H9 (cell line): Measurements from ENCODE around the gene BCL2L14. TPM values are rescaled to one million over a fixed set of nuclear protein-coding genes. Genes with fewer than 3 reads are reported as not detected.

ENCODE experiments used
- DNase-seq: peaks from one replicate; pipeline ENCODE4 v3.0.0-alpha.2; 2017
- H2AFZ ChIP-seq: one replicate; pipeline ENCODE4 v1.6.1; 2013; ENCODE audit warnings: mild to moderate bottlenecking, low read length, control low read depth, moderate library complexity
- H2AK5ac ChIP-seq: 2 replicates; pipeline ENCODE4 v1.6.1; 2013; ENCODE audit warnings: low read length, control low read depth, mixed read lengths; ENCODE audit not compliant: insufficient read length
- H2BK120ac ChIP-seq: one replicate; pipeline ENCODE4 v1.6.1; 2013; ENCODE audit warnings: low read depth, mild to moderate bottlenecking, low read length, control low read depth, inconsistent platforms; ENCODE audit not compliant: poor library complexity, severe bottlenecking
- H2BK12ac ChIP-seq: 2 replicates; pipeline ENCODE4 v1.6.1; 2013; ENCODE audit warnings: low read length, control low read depth, mixed read lengths, low read depth; ENCODE audit not compliant: insufficient read length
- H2BK15ac ChIP-seq: 2 replicates; pipeline ENCODE4 v1.6.1; 2013; ENCODE audit warnings: low read depth, low read length, control low read depth
- H2BK20ac ChIP-seq: one replicate; pipeline ENCODE4 v1.6.1; 2013; ENCODE audit warnings: low read depth, mild to moderate bottlenecking, low read length, control low read depth, inconsistent platforms; ENCODE audit not compliant: poor library complexity, severe bottlenecking
- H2BK5ac ChIP-seq: 2 replicates; pipeline ENCODE4 v1.6.1; 2013; ENCODE audit warnings: low read length, control low read depth, mixed read lengths; ENCODE audit not compliant: insufficient read length
- H3K14ac ChIP-seq: 2 replicates; pipeline ENCODE4 v1.6.1; 2013; ENCODE audit warnings: low read length, control low read depth; ENCODE audit not compliant: insufficient read depth
- H3K18ac ChIP-seq: 2 replicates; pipeline ENCODE4 v1.6.1; 2013; ENCODE audit warnings: low read depth, mild to moderate bottlenecking, mixed read lengths, low read length, control low read depth; ENCODE audit not compliant: insufficient read length
- H3K23ac ChIP-seq: 2 replicates; pipeline ENCODE4 v1.6.1; 2013; ENCODE audit warnings: low read length, control low read depth, mixed read lengths, low read depth; ENCODE audit not compliant: insufficient read length
- H3K23me2 ChIP-seq: 2 replicates; pipeline ENCODE4 v1.6.1; 2013; ENCODE audit warnings: low read depth, mild to moderate bottlenecking, mixed read lengths, low read length, control low read depth; ENCODE audit not compliant: insufficient read length, poor library complexity, severe bottlenecking
- H3K27ac ChIP-seq: 2 replicates; pipeline ENCODE4 v1.5.1; 2013; ENCODE audit warnings: low read length, control low read depth, mixed read lengths, low read depth; ENCODE audit not compliant: insufficient read length
- H3K27me3 ChIP-seq: 2 replicates; pipeline ENCODE4 v1.6.1; 2013; ENCODE audit warnings: low read length, control low read depth, inconsistent platforms; ENCODE audit not compliant: insufficient read depth
- H3K4ac ChIP-seq: 2 replicates; pipeline ENCODE4 v1.6.1; 2013; ENCODE audit warnings: low read depth, mild to moderate bottlenecking, control low read depth, inconsistent platforms, low read length, moderate library complexity
- H3K4me1 ChIP-seq: 2 replicates; pipeline ENCODE4 v1.6.1; 2013; ENCODE audit warnings: low read length, control low read depth, inconsistent platforms; ENCODE audit not compliant: insufficient read depth
- H3K4me2 ChIP-seq: 2 replicates; pipeline ENCODE4 v1.6.1; 2013; ENCODE audit warnings: low read length, control low read depth, mixed read lengths; ENCODE audit not compliant: insufficient read length, insufficient read depth
- H3K56ac ChIP-seq: 2 replicates; pipeline ENCODE4 v1.6.1; 2013; ENCODE audit warnings: low read depth, mild to moderate bottlenecking, mixed read lengths, low read length, control low read depth; ENCODE audit not compliant: insufficient read length
- H3K79me1 ChIP-seq: 2 replicates; pipeline ENCODE4 v1.6.1; 2013; ENCODE audit warnings: low read depth, mild to moderate bottlenecking, moderate library complexity, low read length, control low read depth, inconsistent platforms; ENCODE audit not compliant: insufficient read depth, poor library complexity, severe bottlenecking
- H3K79me2 ChIP-seq: 2 replicates; pipeline ENCODE4 v1.6.1; 2013; ENCODE audit warnings: low read length, control low read depth, inconsistent platforms; ENCODE audit not compliant: insufficient read depth
- H3K9ac ChIP-seq: 2 replicates; pipeline ENCODE4 v1.6.1; 2013; ENCODE audit warnings: low read length, control low read depth, mixed read lengths; ENCODE audit not compliant: insufficient read length; ENCODE audit errors: extremely low read depth
- H3K9me3 ChIP-seq: one replicate; pipeline ENCODE4 v1.6.1; 2013; ENCODE audit warnings: low read depth, low read length, inconsistent platforms; ENCODE audit not compliant: control insufficient read depth
- H3T11ph ChIP-seq: one replicate; pipeline ENCODE4 v1.6.1; 2013; ENCODE audit warnings: mild to moderate bottlenecking, low read length, control low read depth, inconsistent platforms
- H4K20me1 ChIP-seq: one replicate; pipeline ENCODE4 v1.6.1; 2013; ENCODE audit not compliant: control insufficient read depth, insufficient read length, insufficient read depth
- H4K5ac ChIP-seq: 2 replicates; pipeline ENCODE4 v1.6.1; 2013; ENCODE audit warnings: low read depth, mild to moderate bottlenecking, mixed read lengths, low read length, control low read depth; ENCODE audit not compliant: insufficient read length
- H4K8ac ChIP-seq: replicated peaks from 2 replicates; pipeline ENCODE4 v1.6.1; 2013; ENCODE audit warnings: low read length, control low read depth, mixed read lengths, low read depth; ENCODE audit not compliant: insufficient read length
- H4K91ac ChIP-seq: 2 replicates; pipeline ENCODE4 v1.6.1; 2013; ENCODE audit warnings: low read depth, mild to moderate bottlenecking, moderate library complexity, mixed read lengths, low read length, control low read depth; ENCODE audit not compliant: insufficient read length
- H3K27ac Mint-ChIP-seq, 3 experiments: 2 replicates in 2 of 3; 3 replicates in 1 of 3; pipeline ENCODE4 v1.8.0; 2020 to 2021; ENCODE audit warnings: mixed read lengths in 3 of 3, mild to moderate bottlenecking in 1 of 3, moderate library complexity in 1 of 3
- H3K27me3 Mint-ChIP-seq: 2 replicates; pipeline ENCODE4 v1.8.0; 2021; ENCODE audit warnings: low read depth, mild to moderate bottlenecking, moderate library complexity, mixed read lengths
- H3K36me3 Mint-ChIP-seq, 3 experiments: 2 replicates in 2 of 3; 3 replicates in 1 of 3; pipeline ENCODE4 v1.8.0; 2020 to 2021; ENCODE audit warnings: low read depth in 3 of 3, mixed read lengths in 3 of 3; ENCODE audit not compliant: insufficient read depth in 1 of 3
- H3K4me1 Mint-ChIP-seq, 2 experiments: 2 replicates each; pipeline ENCODE4 v1.8.0; 2020; ENCODE audit warnings: mixed read lengths in 2 of 2
- H3K4me3 Mint-ChIP-seq, 2 experiments: 2 replicates in 1 of 2; 3 replicates in 1 of 2; pipeline ENCODE4 v1.8.0; 2020 to 2021; ENCODE audit warnings: mild to moderate bottlenecking in 2 of 2, mixed read lengths in 2 of 2, moderate library complexity in 1 of 2
- H3K9me3 Mint-ChIP-seq, 2 experiments: 2 replicates in 1 of 2; 3 replicates in 1 of 2; pipeline ENCODE4 v1.8.0; 2020; ENCODE audit warnings: mild to moderate bottlenecking in 2 of 2, mixed read lengths in 2 of 2, moderate library complexity in 1 of 2
- WGBS: extraction: QIAGEN DNeasy Blood & Tissue Kit; methylation state at CpG from one replicate; pipeline ENCODE4 v1.1.7; 2013; ENCODE audit warnings: missing lambda C conversion rate, low lambda C conversion rate, mixed read lengths; ENCODE audit not compliant: insufficient read length; ENCODE audit errors: extremely low coverage; 5-methylcytosine and 5-hydroxymethylcytosine counted together
- total RNA-seq: library from RNA; stranded (reverse); gene quantifications from 2 replicates; pipeline ENCODE4 v1.2.1, GENCODE V29; 2021
- TF ChIP-seq, protein P1 (sequence below): fragments of 200-600 bp; sonication (generic); conservative IDR thresholded peaks from 3 replicates; pipeline ENCODE4 v1.8.0; 2021; ENCODE audit warnings: antibody characterized with exemption, mild to moderate bottlenecking

BCL2L14 gene
- total RNA-seq, 1 experiment from 2014 or later: 0.28 TPM

DNA sequence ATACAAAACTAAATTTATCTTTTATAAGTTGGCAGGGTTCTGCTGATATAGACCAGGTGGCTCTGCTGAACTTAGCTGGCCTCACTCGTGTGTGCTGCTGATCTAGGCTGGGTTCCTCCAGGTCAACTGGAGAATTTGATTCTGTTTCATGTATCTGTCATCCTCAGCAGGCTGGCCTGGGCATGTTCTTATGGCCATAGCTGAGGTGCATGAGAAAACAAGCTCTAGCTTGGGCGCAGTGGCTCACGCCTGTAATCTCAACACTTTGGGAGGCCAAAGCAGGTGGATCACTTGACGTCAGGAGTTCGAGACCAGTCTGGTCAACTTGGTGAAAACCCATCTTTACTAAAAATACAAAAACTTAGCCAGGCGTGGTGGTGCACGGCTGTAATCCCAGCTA lies 24.3 kb upstream of the BCL2L14 start:
- Histone ChIP-seq H3K9ac (no peak overlapping the region), H4K20me1 (no peaks in the 10 kb centered on the region), H4K5ac (no peak overlapping the region), H3K14ac (no peak overlapping the region), H3T11ph (no peak overlapping the region), H3K4me1 (no peaks in the 10 kb centered on the region), H2BK5ac (no peak overlapping the region), H3K23me2 (no peaks in the 10 kb centered on the region), H4K91ac (no peak overlapping the region), H3K18ac (no peak overlapping the region), H3K79me2 (no peaks in the 10 kb centered on the region), H3K23ac (no peak overlapping the region), H4K8ac (no peak overlapping the region), H3K4ac (no peak overlapping the region), H2AK5ac (no peak overlapping the region), H3K56ac (no peak overlapping the region), H3K27me3 (no peaks in the 10 kb centered on the region), H2BK12ac (no peak overlapping the region), H3K9me3 (no peaks in the 10 kb centered on the region), H3K4me2 (no peak overlapping the region), H2BK120ac (no peak overlapping the region), H2AFZ (no peak overlapping the region), H3K79me1 (no peaks in the 10 kb centered on the region), H2BK20ac (no peak overlapping the region), H2BK15ac (no peak overlapping the region), H3K27ac (no peak overlapping the region)
- no peaks in the 10 kb centered on the region for H3K9me3 Mint-ChIP-seq
- no peak overlapping the region for H3K27ac Mint-ChIP-seq
- no peaks in the 10 kb centered on the region for H3K27me3 Mint-ChIP-seq
- H3K4me3 Mint-ChIP-seq: no peak overlapping the region
- TF ChIP-seq, protein P1, sequence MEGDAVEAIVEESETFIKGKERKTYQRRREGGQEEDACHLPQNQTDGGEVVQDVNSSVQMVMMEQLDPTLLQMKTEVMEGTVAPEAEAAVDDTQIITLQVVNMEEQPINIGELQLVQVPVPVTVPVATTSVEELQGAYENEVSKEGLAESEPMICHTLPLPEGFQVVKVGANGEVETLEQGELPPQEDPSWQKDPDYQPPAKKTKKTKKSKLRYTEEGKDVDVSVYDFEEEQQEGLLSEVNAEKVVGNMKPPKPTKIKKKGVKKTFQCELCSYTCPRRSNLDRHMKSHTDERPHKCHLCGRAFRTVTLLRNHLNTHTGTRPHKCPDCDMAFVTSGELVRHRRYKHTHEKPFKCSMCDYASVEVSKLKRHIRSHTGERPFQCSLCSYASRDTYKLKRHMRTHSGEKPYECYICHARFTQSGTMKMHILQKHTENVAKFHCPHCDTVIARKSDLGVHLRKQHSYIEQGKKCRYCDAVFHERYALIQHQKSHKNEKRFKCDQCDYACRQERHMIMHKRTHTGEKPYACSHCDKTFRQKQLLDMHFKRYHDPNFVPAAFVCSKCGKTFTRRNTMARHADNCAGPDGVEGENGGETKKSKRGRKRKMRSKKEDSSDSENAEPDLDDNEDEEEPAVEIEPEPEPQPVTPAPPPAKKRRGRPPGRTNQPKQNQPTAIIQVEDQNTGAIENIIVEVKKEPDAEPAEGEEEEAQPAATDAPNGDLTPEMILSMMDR: no peak
- no peaks in the 10 kb centered on the region for H3K36me3 Mint-ChIP-seq
- H3K4me1 Mint-ChIP-seq: no peaks in the 10 kb centered on the region
- DNase-seq: no peak
- no CpG with 5 or more reads among the region's 7 CpGs for WGBS
